Panc1 (cell line): ENCODE measurements around the gene TOR1B. TPM values are rescaled to one million over a fixed set of nuclear protein-coding genes. Genes with fewer than 3 reads are reported as not detected.

Source experiments
- ATAC-seq: fragments of 200-7000 bp; cut with Tn5 transposase; 2 replicates; pipeline ENCODE4 v1.9.1; 2020; ENCODE audit warnings: mild to moderate bottlenecking, moderate library complexity
- BruUV-seq: library from RNA; stranded (reverse); fragments of 400-500 nt; replicated peaks from 2 replicates; lab custom pipeline; 2021; lab: Mats Ljungman, UMichigan
- CTCF ChIA-PET: fragments of 300-600 bp; sonication (Branson Sonifier 250); formaldehyde crosslinking; loops from one replicate; lab custom pipeline; 2022; ENCODE audit warnings: antibody characterized with exemption; lab: Charles Lee
- POLR2A ChIA-PET: fragments of 300-600 bp; sonication (Branson Sonifier 250); formaldehyde crosslinking; loops from one replicate; lab custom pipeline; 2022; ENCODE audit warnings: antibody characterized with exemption; lab: Charles Lee
- DNase-seq: peaks from one replicate; pipeline ENCODE4 v3.0.0-alpha.2; 2010; ENCODE audit warnings: low read depth, low spot score
- H3K27ac ChIP-seq: 2 replicates; pipeline ENCODE4 v1.5.1; 2011; ENCODE audit warnings: mild to moderate bottlenecking, low read length, inconsistent platforms
- H3K27me3 ChIP-seq: fragments of 200-500 bp; sonication (Bioruptor generic); 2 replicates; pipeline ENCODE4 v1.6.0; 2014; ENCODE audit warnings: low read length, inconsistent platforms; ENCODE audit not compliant: control insufficient read depth, insufficient read depth
- H3K36me3 ChIP-seq: fragments of 200-500 bp; sonication (Bioruptor generic); 2 replicates; pipeline ENCODE4 v1.5.1; 2014; ENCODE audit warnings: inconsistent platforms, mild to moderate bottlenecking, low read length, moderate library complexity; ENCODE audit not compliant: control insufficient read depth, insufficient read depth
- H3K4me1 ChIP-seq: 2 replicates; pipeline ENCODE4 v1.5.1; 2011; ENCODE audit warnings: inconsistent platforms, mild to moderate bottlenecking, low read length, moderate library complexity; ENCODE audit not compliant: control insufficient read depth, insufficient read depth
- H3K4me3 ChIP-seq, 2 experiments: 2 replicates each; pipeline ENCODE4 v1.5.1; 2011 to 2012; ENCODE audit warnings: low read depth in 2 of 2, low read length in 2 of 2, mild to moderate bottlenecking in 2 of 2, inconsistent platforms in 1 of 2, moderate library complexity in 1 of 2
- H3K9me3 ChIP-seq: fragments of 200-500 bp; sonication (Bioruptor generic); 2 replicates; pipeline ENCODE4 v1.5.1; 2014; ENCODE audit warnings: low read depth, mild to moderate bottlenecking, inconsistent platforms, low read length, moderate library complexity; ENCODE audit not compliant: control insufficient read depth, insufficient read depth
- CTCF ChIP-seq: fragments of 450-650 bp; IDR thresholded peaks from 2 replicates; pipeline ENCODE4 v1.5.1; 2017; ENCODE audit warnings: mild to moderate bottlenecking
- POLR2AphosphoS5 ChIP-seq: IDR thresholded peaks from 2 replicates; pipeline ENCODE4 v1.6.1; 2012; ENCODE audit warnings: mild to moderate bottlenecking, low read depth, low read length, moderate library complexity
- REST ChIP-seq, 2 experiments: IDR thresholded peaks; 2 replicates each; pipeline ENCODE4 v1.6.1; 2011 to 2012; ENCODE audit warnings: low read depth in 2 of 2, control low read depth in 1 of 2, low read length in 1 of 2, mild to moderate bottlenecking in 1 of 2, moderate library complexity in 1 of 2; ENCODE audit not compliant: insufficient read depth in 1 of 2
- SIN3A ChIP-seq: IDR thresholded peaks from 2 replicates; pipeline ENCODE4 v1.6.1; 2012; ENCODE audit warnings: low read depth, mild to moderate bottlenecking, low read length, moderate library complexity, borderline replicate concordance; ENCODE audit not compliant: insufficient read depth
- TCF7L2 ChIP-seq: IDR thresholded peaks from 2 replicates; pipeline ENCODE4 v1.6.1; 2011; ENCODE audit warnings: mild to moderate bottlenecking, low read depth, low read length, inconsistent platforms
- in situ Hi-C: cut with HindIII; loops from 2 replicates; pipeline ENCODE4 v1.10.0; 2016; ENCODE audit warnings: low sequenced_read_pairs, low pct_unique_long_range_greater_than_20kb
- intact Hi-C: fragments of 100-400 bp; cut with micrococcal nuclease; formaldehyde crosslinking; loops from one replicate; pipeline ENCODE4 v1.10.0; 2022; ENCODE audit not compliant: unreplicated experiment
- total RNA-seq: library from RNA; stranded (reverse); gene quantifications from one replicate; pipeline ENCODE4 v1.2.1, GENCODE V29; 2021; ENCODE audit not compliant: unreplicated experiment

Gene TOR1B
- total RNA-seq, 1 experiment from 2014 or later, result 37.6 TPM

GRCh38 chr9:129801504-129801903, 1.5 kb upstream of the TOR1B start:
- BruUV-seq, result no TSS peak
- Histone ChIP-seq H3K27me3 (no peaks in the 10 kb centered on the region), H3K4me1 (peaks cover 3% of the 10 kb centered on the region), H3K36me3 (no peaks in the 10 kb centered on the region; the same call in none of the 2 replicates), H3K27ac (no peak overlapping the region), H3K4me3 (no peak overlapping the region), H3K9me3 (no peaks in the 10 kb centered on the region)
- intact Hi-C loops (no loop called here), in situ Hi-C loops (no loop called here)
- no peak for ATAC-seq
- ChIA-PET POLR2A (no interaction called here), CTCF (no interaction called here)
- TF ChIP-seq POLR2AphosphoS5, result no peak
- no peak for TF ChIP-seq SIN3A
- no peak for TF ChIP-seq CTCF
- TF ChIP-seq TCF7L2, result no peak
- TF ChIP-seq REST (IDR thresholded peaks at IDR 0.05; ENCODE audit: insufficient read depth in 1 of 2, low read depth in 2 of 2, low read length in 1 of 2), result no peak
- no peak for DNase-seq

- Histone ChIP-seq H3K36me3 (no peaks in the 10 kb centered on the region; the same call in none of the 2 replicates), H3K27me3 (no peaks in the 10 kb centered on the region), H3K27ac (peak overlapping the region; percentile 79; the same call in 1 of the 2 replicates), H3K4me3 (peak overlapping the region; percentile 68 to 78), H3K9me3 (no peaks in the 10 kb centered on the region), H3K4me1 (peaks cover 3% of the 10 kb centered on the region)
- BruUV-seq, result no TSS peak
- DNase-seq (no peak), ATAC-seq (no peak)
- TF ChIP-seq CTCF (no peak), REST (IDR thresholded peaks at IDR 0.05; ENCODE audit: insufficient read depth in 1 of 2, low read depth in 2 of 2, low read length in 1 of 2) (no peak), SIN3A (no peak), POLR2AphosphoS5 (no peak), TCF7L2 (no peak)
- CTCF ChIA-PET, result no interaction called here
- intact Hi-C loops (no loop called here), in situ Hi-C loops (no loop called here)
- POLR2A ChIA-PET, result interaction anchor here (0.5 to 0.6 kb wide), 2 partner anchors 37 to 238 kb away, joined by 3 to 7 read pairs; no protein-coding TSS in a partner anchor
These were observed 684 bp downstream of the TOR1B start for GRCh38 chr9:129803676-129804060.
